Measurements from ENCODE around the gene DBF4B.
"Not testable (repeated sequence)": the region's sequence is repeated elsewhere in the genome, so short reads cannot be mapped to it uniquely, and the experiment has no call there.

The DBF4B gene

GRCh38 chr17:44751806-44752205, 43.3 kb downstream of the DBF4B start:
- Mint-ChIP-seq H3K4me1 (no peaks in the 10 kb centered on the region), H3K27ac (no peak overlapping the region)

GRCh38 chr17:44752953-44753861, 44.7 kb downstream of the DBF4B start:
- Mint-ChIP-seq H3K27ac (no peak overlapping the region), H3K4me3 (no peak overlapping the region), H3K27me3 (peaks cover 13% of the 10 kb centered on the region), H3K36me3 (peaks cover 5% of the 10 kb centered on the region), H3K9me3 (no peaks in the 10 kb centered on the region), H3K4me1 (no peaks in the 10 kb centered on the region)

More at GRCh38 chr17:44751806-44752205, 43.3 kb downstream of the DBF4B start:
- H3K9me3 Mint-ChIP-seq = no peaks in the 10 kb centered on the region
- H3K27me3 Mint-ChIP-seq = peaks cover 2% of the 10 kb centered on the region
- H3K4me3 Mint-ChIP-seq = no peak overlapping the region
- H3K36me3 Mint-ChIP-seq = peaks cover 5% of the 10 kb centered on the region

- Mint-ChIP-seq H3K27me3 (peaks cover 14% of the 10 kb centered on the region), H3K4me3 (no peak overlapping the region), H3K4me1 (no peaks in the 10 kb centered on the region), H3K27ac (no peak overlapping the region), H3K36me3 (peaks cover 5% of the 10 kb centered on the region), H3K9me3 (no peaks in the 10 kb centered on the region)
These were observed 45.8 kb downstream of the DBF4B start for GRCh38 chr17:44754276-44754675.

GRCh38 chr17:44755180-44755579, 46.7 kb downstream of the DBF4B start:
- not testable (repeated sequence) for H3K4me1 Mint-ChIP-seq, H3K4me3 Mint-ChIP-seq

GRCh38 chr17:44757045-44757917, 48.8 kb downstream of the DBF4B start:
- Mint-ChIP-seq H3K36me3 (no peaks in the 10 kb centered on the region), H3K4me3 (no peak overlapping the region), H3K27me3 (peaks cover 24% of the 10 kb centered on the region), H3K9me3 (no peaks in the 10 kb centered on the region), H3K4me1 (no peaks in the 10 kb centered on the region), H3K27ac (no peak overlapping the region)

More at GRCh38 chr17:44755180-44755579, 46.7 kb downstream of the DBF4B start:
- H3K27me3 Mint-ChIP-seq = peaks cover 14% of the 10 kb centered on the region
- H3K27ac Mint-ChIP-seq, H3K36me3 Mint-ChIP-seq, H3K9me3 Mint-ChIP-seq: not testable (repeated sequence)

- Mint-ChIP-seq H3K4me1 (no peaks in the 10 kb centered on the region), H3K27ac (no peak overlapping the region), H3K27me3 (peaks cover 24% of the 10 kb centered on the region), H3K9me3 (no peaks in the 10 kb centered on the region), H3K36me3 (no peaks in the 10 kb centered on the region), H3K4me3 (peak overlapping the region; percentile 81)
These were observed 49.5 kb downstream of the DBF4B start for GRCh38 chr17:44757918-44758413.

GRCh38 chr17:44758414-44759085, 50.1 kb downstream of the DBF4B start, which contains the start of gene ADAM11:
TSS of gene ADAM11 (plus strand) at chr17:44758988. CDS start at chr17:44759200, 212 bp downstream.
- no peaks in the 10 kb centered on the region for H3K9me3 Mint-ChIP-seq
- H3K27ac Mint-ChIP-seq = no peak within 1 kb of the TSS
- peaks cover 24% of the 10 kb centered on the region for H3K27me3 Mint-ChIP-seq
- no peaks in the 10 kb centered on the region for H3K4me1 Mint-ChIP-seq
- no peaks in the 10 kb centered on the region for H3K36me3 Mint-ChIP-seq
- peak within 1 kb of the TSS; percentile 81 for H3K4me3 Mint-ChIP-seq

GRCh38 chr17:44759086-44759915, 50.8 kb downstream of the DBF4B start:
- H3K9me3 Mint-ChIP-seq = no peaks in the 10 kb centered on the region
- peaks cover 22% of the 10 kb centered on the region for H3K27me3 Mint-ChIP-seq
- no peak overlapping the region for H3K4me3 Mint-ChIP-seq
- H3K36me3 Mint-ChIP-seq = no peaks in the 10 kb centered on the region
- no peak overlapping the region for H3K27ac Mint-ChIP-seq
- H3K4me1 Mint-ChIP-seq = no peaks in the 10 kb centered on the region

- Mint-ChIP-seq H3K9me3 (no peaks in the 10 kb centered on the region), H3K27me3 (peaks cover 22% of the 10 kb centered on the region), H3K36me3 (no peaks in the 10 kb centered on the region), H3K4me3 (no peak overlapping the region), H3K4me1 (no peaks in the 10 kb centered on the region), H3K27ac (no peak overlapping the region)
These were observed 51.4 kb downstream of the DBF4B start for GRCh38 chr17:44759916-44760243.

GRCh38 chr17:44760474-44761308, 52.2 kb downstream of the DBF4B start:
- Mint-ChIP-seq H3K4me3 (no peak overlapping the region), H3K36me3 (no peaks in the 10 kb centered on the region), H3K9me3 (no peaks in the 10 kb centered on the region), H3K27me3 (peaks cover 22% of the 10 kb centered on the region), H3K27ac (no peak overlapping the region), H3K4me1 (no peaks in the 10 kb centered on the region)

- Mint-ChIP-seq H3K9me3 (no peaks in the 10 kb centered on the region), H3K4me1 (no peaks in the 10 kb centered on the region), H3K27ac (no peak overlapping the region), H3K4me3 (no peak overlapping the region), H3K36me3 (no peaks in the 10 kb centered on the region), H3K27me3 (peaks cover 18% of the 10 kb centered on the region)
These were observed 53.7 kb downstream of the DBF4B start for GRCh38 chr17:44761932-44762810.

- Mint-ChIP-seq H3K36me3 (no peaks in the 10 kb centered on the region), H3K4me3 (no peak overlapping the region), H3K27ac (no peak overlapping the region), H3K27me3 (peaks cover 10% of the 10 kb centered on the region), H3K9me3 (no peaks in the 10 kb centered on the region), H3K4me1 (no peaks in the 10 kb centered on the region)
These were observed 54.7 kb downstream of the DBF4B start for GRCh38 chr17:44763170-44763569.

GRCh38 chr17:44765965-44766364, 57.5 kb downstream of the DBF4B start:
- Mint-ChIP-seq H3K36me3 (no peaks in the 10 kb centered on the region), H3K4me1 (no peaks in the 10 kb centered on the region), H3K27ac (no peak overlapping the region), H3K9me3 (no peaks in the 10 kb centered on the region), H3K4me3 (no peak overlapping the region), H3K27me3 (peaks cover 4% of the 10 kb centered on the region)

Data from activated naive CD4-positive, alpha-beta T cell treated with anti-CD3 and anti-CD28 coated beads, Interleukin-2, amount 50 U/mL, for 24 hours (primary cell).